Renal cortex interstitium (tissue), 11 donors: ENCODE measurements around the gene IREB2. TPM values are rescaled to one million over a fixed set of nuclear protein-coding genes. Genes with fewer than 3 reads are reported as not detected.
"Not testable (repeated sequence)": the region's sequence is repeated elsewhere in the genome, so short reads cannot be mapped to it uniquely, and the experiment has no call there.

ENCODE experiments used
- DNase-seq, 11 donors: peaks; one replicate each; pipeline ENCODE4 v3.0.0-alpha.2; 2013; ENCODE audit warnings: low read depth in 9 of 11, low spot score in 4 of 11; ENCODE audit errors: extremely low read depth in 1 of 11
- polyA plus RNA-seq, 3 donors: library from polyadenylated mRNA; unstranded; fragments of 120-200 nt; gene quantifications; one replicate each; pipeline ENCODE4 v1.2.1, GENCODE V29; 2013; ENCODE audit not compliant: insufficient read length in 3 of 3

IREB2 gene
- polyA plus RNA-seq, 3 donors: 57.0 to 73.9 (median 68.4) TPM

GRCh38 chr15:78402061-78402610 is 35.9 kb upstream of the IREB2 start:
- no peak for DNase-seq

- DNase-seq: no peak
Observed at GRCh38 chr15:78404125-78404524, 33.9 kb upstream of the IREB2 start.

GRCh38 chr15:78404796-78405195 is 33.2 kb upstream of the IREB2 start:
- DNase-seq: not testable (repeated sequence)

- DNase-seq: no peak
Observed at GRCh38 chr15:78405336-78405924, 32.6 kb upstream of the IREB2 start.

DNA sequence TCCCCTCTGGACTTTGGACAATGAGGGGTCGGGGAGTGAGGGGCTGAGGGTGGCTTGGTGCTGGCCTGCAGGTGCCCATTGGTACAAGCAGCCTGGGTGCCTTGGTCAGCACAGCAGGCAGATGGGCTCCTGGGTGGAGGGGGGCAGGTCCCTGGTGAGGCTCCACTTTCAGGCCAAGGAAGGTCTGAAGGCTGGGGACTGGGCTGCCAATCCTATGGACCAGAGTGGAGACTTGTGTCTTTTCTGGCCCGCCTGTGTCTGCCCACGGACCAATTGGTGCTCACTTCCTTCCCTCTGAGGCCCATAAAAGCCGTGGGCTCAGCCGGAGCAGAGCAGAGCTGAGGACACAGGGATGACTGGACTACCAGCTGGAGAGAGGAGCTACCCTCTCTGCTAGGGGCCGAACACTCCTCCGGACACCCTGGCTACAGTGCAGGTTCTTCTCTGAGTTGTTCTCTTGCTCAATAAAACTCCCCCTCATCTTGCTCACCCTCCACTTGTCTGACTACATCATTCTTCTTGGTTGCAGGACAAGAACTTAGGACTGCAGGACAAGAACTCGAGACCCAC is 31.9 kb upstream of the IREB2 start:
- no peak for DNase-seq

DNA sequence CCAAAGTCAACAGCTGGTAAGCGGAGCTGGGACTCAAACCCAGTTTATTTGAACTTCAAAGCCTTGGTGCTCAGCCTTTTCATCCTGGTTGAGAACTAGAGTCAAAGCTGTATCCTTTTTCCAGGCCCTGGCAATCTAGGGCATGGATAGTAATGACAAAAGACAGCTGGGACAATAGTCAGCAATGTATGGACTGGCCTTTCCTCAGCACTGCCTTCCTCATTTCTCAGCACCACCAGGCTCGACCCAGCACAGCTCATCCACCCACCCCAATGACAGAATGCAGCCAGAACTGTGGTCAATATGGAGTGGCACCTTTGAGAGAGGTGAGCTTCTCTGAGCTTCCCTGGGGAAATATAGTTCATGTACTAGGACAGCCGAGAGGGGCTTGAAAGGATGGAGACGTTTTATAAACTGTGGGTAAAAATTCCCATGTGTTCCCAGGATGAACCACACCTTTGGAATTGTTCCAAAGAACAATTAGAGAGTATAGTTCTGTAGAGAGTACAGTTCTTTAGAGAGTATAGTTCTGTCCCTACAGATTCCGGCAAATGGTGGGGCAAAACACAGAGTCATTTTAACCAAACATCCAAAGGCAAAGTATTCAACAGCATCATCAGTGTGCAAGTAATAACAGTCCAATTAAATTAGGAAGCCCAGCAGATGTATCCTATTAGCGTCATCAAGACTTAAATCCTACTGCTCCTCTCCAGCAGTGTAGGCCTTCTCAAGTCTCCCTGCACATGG is 30.2 kb upstream of the IREB2 start:
- DNase-seq: no peak

- no peak for DNase-seq
Observed at GRCh38 chr15:78408355-78408640, 29.7 kb upstream of the IREB2 start.

GRCh38 chr15:78408961-78409360 is 29.1 kb upstream of the IREB2 start:
- no peak for DNase-seq

GRCh38 chr15:78411061-78411460 is 27.0 kb upstream of the IREB2 start:
- DNase-seq: no peak

DNA sequence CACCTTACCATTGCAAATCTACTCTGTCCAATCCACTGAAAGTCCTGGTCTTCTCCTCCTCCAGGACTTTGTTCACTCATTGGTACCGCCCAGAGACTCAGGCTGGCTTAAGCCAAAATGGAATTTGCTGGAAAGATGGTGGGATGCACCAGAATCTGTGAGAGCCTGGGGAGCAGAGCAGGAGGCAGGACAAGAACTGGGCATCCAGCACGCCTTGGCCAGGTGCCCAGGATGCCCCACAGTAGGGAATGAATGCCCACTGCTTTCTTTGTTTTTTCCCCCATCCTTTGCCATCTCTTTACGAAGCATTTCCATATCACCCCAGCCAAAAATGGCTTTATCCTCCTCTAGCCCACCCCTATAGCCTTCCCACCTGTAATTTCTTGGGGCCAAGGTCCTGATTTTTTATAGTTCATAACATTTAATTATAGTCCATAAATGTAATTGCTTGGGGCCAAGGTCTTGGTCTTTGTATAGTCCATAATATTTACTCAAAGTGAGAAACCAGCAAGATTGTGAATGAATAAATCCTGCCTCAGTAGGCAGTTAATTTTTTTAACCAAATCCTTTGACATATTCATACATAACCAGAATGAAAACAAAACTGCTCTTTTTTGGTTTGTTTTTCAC is 23.3 kb upstream of the IREB2 start:
- no peak for DNase-seq

- DNase-seq: no peak
Observed at GRCh38 chr15:78415284-78415683, 22.7 kb upstream of the IREB2 start.

DNA sequence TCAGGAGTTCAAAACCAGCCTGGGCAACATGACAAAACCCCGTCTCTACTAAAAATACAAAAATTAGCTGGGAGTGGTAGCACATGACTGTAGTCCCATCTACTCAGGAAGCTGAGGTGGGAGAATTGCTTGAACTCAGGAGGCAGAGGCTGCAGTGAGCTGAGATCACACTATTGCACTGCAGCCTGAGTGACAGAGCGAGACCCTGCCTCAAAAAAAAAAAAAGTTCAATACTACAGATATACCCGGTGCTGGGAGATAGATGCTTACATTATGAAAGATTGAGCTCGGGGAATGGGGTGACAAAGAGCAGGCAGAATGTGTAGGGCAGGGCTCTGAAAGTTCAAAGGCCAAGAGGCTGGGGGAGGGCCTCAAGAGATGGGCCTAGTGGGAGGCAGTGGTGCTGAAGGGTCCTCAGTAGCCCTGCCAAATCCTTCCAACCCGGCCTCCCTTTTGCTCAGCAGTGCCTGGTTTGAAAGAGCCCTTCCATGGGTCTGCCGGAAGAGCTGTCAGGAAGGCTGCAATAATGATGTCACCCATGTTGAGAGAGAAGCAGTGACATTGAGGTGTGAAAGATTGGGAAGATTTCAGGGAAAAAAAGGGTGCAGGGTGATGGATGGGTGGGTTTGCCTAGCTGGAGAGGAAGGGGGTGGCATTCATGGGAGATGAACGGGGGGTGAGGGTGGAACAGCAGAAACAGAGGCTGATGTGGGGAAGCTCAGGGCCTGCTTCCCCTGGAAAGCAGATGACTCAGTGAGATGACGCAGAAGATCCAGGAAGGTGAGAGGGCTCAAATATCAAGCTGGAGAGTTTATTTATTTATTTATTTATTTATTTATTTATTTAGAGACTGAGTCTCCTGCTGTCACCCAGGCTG is 20.0 kb upstream of the IREB2 start:
- no peak for DNase-seq

- no peak for DNase-seq
Observed at GRCh38 chr15:78418686-78419085, 19.3 kb upstream of the IREB2 start.

DNA sequence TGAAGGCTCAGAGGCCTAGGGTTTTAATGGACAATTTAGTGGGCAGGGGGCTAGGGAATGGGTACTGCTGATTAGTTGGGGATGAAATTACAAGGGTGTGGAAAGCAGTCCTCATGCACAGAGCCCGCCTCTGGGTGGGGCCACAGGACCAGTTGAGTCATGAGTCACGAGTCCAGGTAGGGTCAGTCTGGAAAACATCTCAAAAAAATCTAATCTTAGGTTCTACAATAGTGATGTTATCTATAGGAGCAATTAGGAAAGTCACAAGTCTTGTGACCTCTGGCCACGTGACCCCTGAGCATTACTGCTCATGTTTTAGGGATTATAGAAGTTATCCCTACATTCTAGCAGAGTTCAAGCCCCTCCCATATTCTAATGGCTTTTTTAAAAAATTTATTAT is 18.6 kb upstream of the IREB2 start:
- DNase-seq: no peak

GRCh38 chr15:78420220-78420619 is 17.8 kb upstream of the IREB2 start:
- no peak for DNase-seq

- DNase-seq: no peak
Observed at GRCh38 chr15:78420766-78421165, 17.2 kb upstream of the IREB2 start.

DNA sequence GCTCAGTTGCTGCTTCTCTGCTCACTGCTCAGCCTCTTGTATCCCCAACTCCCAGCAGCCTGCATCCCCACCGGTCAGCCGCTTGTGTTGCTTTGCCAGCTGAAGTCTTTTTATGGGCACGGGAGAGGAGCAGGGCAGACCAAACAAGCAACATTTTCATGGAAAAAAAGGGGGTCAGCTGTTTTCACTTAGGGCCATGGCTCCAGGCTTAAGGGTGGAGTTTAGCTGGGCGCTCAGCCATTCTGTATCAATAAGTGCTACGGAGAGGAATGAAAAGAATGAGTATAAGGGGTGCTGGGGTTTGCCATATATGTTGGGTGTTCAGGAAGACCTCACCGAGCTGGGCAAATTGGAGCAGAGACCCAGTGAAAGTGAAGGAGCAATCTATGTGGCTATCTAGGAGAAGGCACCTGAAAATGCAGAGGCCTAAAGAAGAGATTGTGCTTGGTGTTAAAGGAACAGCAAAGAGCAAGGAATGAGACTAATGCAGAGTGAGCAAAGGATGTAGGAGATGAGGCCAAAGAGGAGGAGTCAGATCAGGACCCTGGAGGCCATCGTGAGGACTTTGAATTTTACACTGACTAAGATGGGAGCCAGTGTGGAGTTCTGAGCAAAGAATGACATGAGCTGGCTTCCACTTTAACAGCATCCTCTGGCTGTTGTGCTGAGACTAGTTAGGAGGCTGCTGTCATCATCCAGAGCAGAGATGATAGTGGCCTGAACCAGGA is 16.6 kb upstream of the IREB2 start:
- DNase-seq: no peak

- DNase-seq: peak in 5 of 11 donors; percentile 46 to 60 (median 50)
Observed at GRCh38 chr15:78422571-78423340, 15.3 kb upstream of the IREB2 start.
